CD14-positive monocyte (primary cell): ENCODE data around the gene INS. TPM values are rescaled to one million over a fixed set of nuclear protein-coding genes. Genes with fewer than 3 reads are reported as not detected.

Experiments used
- DNase-seq, 3 donors: peaks; one replicate each; pipeline ENCODE4 v3.0.0-alpha.2; 2011 to 2022
- H2AFZ ChIP-seq: 2 replicates; pipeline ENCODE4 v1.6.0; 2012; ENCODE audit warnings: mild to moderate bottlenecking, low read depth, low read length, inconsistent platforms; ENCODE audit not compliant: insufficient read depth, poor library complexity, severe bottlenecking
- H3K27ac ChIP-seq, 2 donors: 1 replicate in 1 of 2; 2 replicates in 1 of 2; pipeline ENCODE4 v1.5.1; 2012 to 2013; ENCODE audit warnings: low read length in 2 of 2, control low read depth in 1 of 2, inconsistent platforms in 1 of 2, low read depth in 1 of 2, mild to moderate bottlenecking in 1 of 2
- H3K27me3 ChIP-seq, 2 donors: one replicate each; pipeline versions ENCODE4 v1.6.0 to v1.6.1; 2011 to 2013; ENCODE audit warnings: low read length in 2 of 2; ENCODE audit not compliant: control insufficient read depth in 2 of 2, insufficient read depth in 2 of 2
- H3K36me3 ChIP-seq, 2 donors: replicated peaks in 1 of 2; 1 replicate in 1 of 2; 2 replicates in 1 of 2; pipeline versions ENCODE4 v1.5.1 to v1.6.1; 2012 to 2013; ENCODE audit warnings: low read length in 2 of 2, control low read depth in 1 of 2, inconsistent platforms in 1 of 2, mild to moderate bottlenecking in 1 of 2; ENCODE audit not compliant: insufficient read depth in 2 of 2, control insufficient read depth in 1 of 2
- H3K4me1 ChIP-seq, 2 donors: 1 replicate in 1 of 2; 2 replicates in 1 of 2; pipeline versions ENCODE4 v1.5.1 to v1.6.1; 2012 to 2013; ENCODE audit warnings: low read length in 2 of 2, control low read depth in 1 of 2, inconsistent platforms in 1 of 2, mild to moderate bottlenecking in 1 of 2, moderate library complexity in 1 of 2; ENCODE audit not compliant: insufficient read depth in 2 of 2, control insufficient read depth in 1 of 2
- H3K4me2 ChIP-seq: replicated peaks from 2 replicates; pipeline ENCODE3; 2012; ENCODE audit warnings: low read length, moderate library complexity, mild to moderate bottlenecking; ENCODE audit not compliant: poor library complexity, severe bottlenecking; ENCODE audit errors: extremely low read depth
- H3K4me3 ChIP-seq, 3 experiments: fragments of 200-600 bp in 1 of 3; sonication (generic) in 1 of 3; replicated peaks in 1 of 3; 1 replicate in 2 of 3; 2 replicates in 1 of 3; pipeline ENCODE4 v1.5.1; 2011 to 2013; ENCODE audit warnings: low read length in 3 of 3, mild to moderate bottlenecking in 3 of 3, control low read depth in 2 of 3, low read depth in 2 of 3, inconsistent platforms in 1 of 3, moderate library complexity in 1 of 3
- H3K79me2 ChIP-seq: 2 replicates; pipeline ENCODE4 v1.6.0; 2012; ENCODE audit warnings: mild to moderate bottlenecking, control low read depth, inconsistent platforms, low read length, moderate library complexity; ENCODE audit not compliant: insufficient read depth
- H3K9ac ChIP-seq: 2 replicates; pipeline ENCODE4 v1.6.0; 2017; ENCODE audit warnings: low read length, mild to moderate bottlenecking; ENCODE audit not compliant: insufficient read depth, poor library complexity, severe bottlenecking
- H3K9me3 ChIP-seq, 2 donors: replicated peaks in 1 of 2; 1 replicate in 1 of 2; 2 replicates in 1 of 2; pipeline versions ENCODE4 v1.5.1 to v1.6.1; 2012 to 2013; ENCODE audit warnings: low read length in 2 of 2, control low read depth in 1 of 2; ENCODE audit not compliant: control insufficient read depth in 1 of 2, insufficient read depth in 1 of 2
- H4K20me1 ChIP-seq: 2 replicates; pipeline ENCODE4 v1.6.0; 2012; ENCODE audit warnings: mild to moderate bottlenecking, low read length, control low read depth, moderate library complexity; ENCODE audit not compliant: insufficient read depth
- H3K27ac Mint-ChIP-seq, 7 donors: one replicate each; pipeline ENCODE4 v1.8.0; 2020; ENCODE audit warnings: mild to moderate bottlenecking in 7 of 7, mixed read lengths in 7 of 7, moderate library complexity in 6 of 7, inconsistent platforms in 2 of 7
- H3K27me3 Mint-ChIP-seq, 3 donors: one replicate each; pipeline ENCODE4 v1.8.0; 2021 to 2022; ENCODE audit warnings: low read depth in 3 of 3, mild to moderate bottlenecking in 3 of 3, mixed read lengths in 3 of 3, moderate library complexity in 3 of 3, inconsistent platforms in 1 of 3
- H3K36me3 Mint-ChIP-seq, 2 donors: one replicate each; pipeline ENCODE4 v1.8.0; 2020; ENCODE audit warnings: mixed read lengths in 2 of 2, inconsistent platforms in 1 of 2, mild to moderate bottlenecking in 1 of 2
- H3K4me1 Mint-ChIP-seq: one replicate; pipeline ENCODE4 v1.8.0; 2020; ENCODE audit warnings: mild to moderate bottlenecking, mixed read lengths
- H3K4me3 Mint-ChIP-seq, 2 donors: one replicate each; pipeline ENCODE4 v1.8.0; 2020; ENCODE audit warnings: mild to moderate bottlenecking in 2 of 2, mixed read lengths in 2 of 2, moderate library complexity in 1 of 2
- H3K9me3 Mint-ChIP-seq, 7 donors: one replicate each; pipeline ENCODE4 v1.8.0; 2020 to 2022; ENCODE audit warnings: mixed read lengths in 7 of 7, mild to moderate bottlenecking in 6 of 7, moderate library complexity in 6 of 7, inconsistent platforms in 2 of 7
- WGBS: methylation state at CpG from one replicate; pipeline ENCODE4 v1.1.5; 2013; ENCODE audit warnings: missing lambda C conversion rate; ENCODE audit not compliant: insufficient coverage; 5-methylcytosine and 5-hydroxymethylcytosine counted together
- intact Hi-C, 2 donors: fragments of 100-400 bp; cut with micrococcal nuclease; formaldehyde crosslinking; loops; one replicate each; pipeline versions ENCODE4 v1.15.0 to v1.15.1; 2023
- polyA plus RNA-seq, 3 donors: library from polyadenylated mRNA; depleted of rRNA in 1 of 3; unstranded in 2 of 3; stranded (reverse) in 1 of 3; fragments of 300-500 nt in 2 of 3; fragments of >200 nt in 1 of 3; fragmentation: Illumina TruSeq in 2 of 3; gene quantifications; 1 replicate in 2 of 3; 2 replicates in 1 of 3; pipeline ENCODE4 v1.2.3, GENCODE V29; 2012 to 2021
- TF ChIP-seq, protein P1 (sequence below): fragments of 200-600 bp; IDR thresholded peaks from one replicate; pipeline ENCODE4 v1.8.0; 2022; ENCODE audit warnings: antibody characterized with exemption, mild to moderate bottlenecking

Gene INS
- polyA plus RNA-seq, 3 donors = not detected

DNA sequence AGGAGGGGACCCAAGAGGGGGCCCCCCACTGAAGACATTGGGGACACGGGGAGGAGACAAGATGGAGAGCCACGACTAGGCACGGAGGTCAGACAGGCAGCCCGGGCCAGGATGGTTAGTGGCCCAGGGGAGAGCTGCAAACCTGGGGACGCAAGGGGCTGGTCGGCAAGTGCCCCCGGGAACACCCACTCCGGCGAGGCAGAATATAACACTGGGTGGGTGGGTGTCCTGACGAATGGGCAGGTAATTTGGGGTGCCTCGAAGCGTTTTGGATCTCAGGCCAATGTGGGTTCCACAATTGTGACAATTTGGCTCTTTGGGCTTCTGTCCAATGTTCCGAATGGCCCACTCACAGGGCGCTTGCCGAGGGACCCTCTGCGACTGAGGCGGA lies 31.7 kb downstream of the INS start:
- H3K4me1 ChIP-seq = no peaks in the 10 kb centered on the region
- no peak overlapping the region for H2AFZ ChIP-seq
- no peak for DNase-seq
- WGBS = 90% methylated on average over 16 of the region's 17 CpGs
- TF ChIP-seq, protein P1, sequence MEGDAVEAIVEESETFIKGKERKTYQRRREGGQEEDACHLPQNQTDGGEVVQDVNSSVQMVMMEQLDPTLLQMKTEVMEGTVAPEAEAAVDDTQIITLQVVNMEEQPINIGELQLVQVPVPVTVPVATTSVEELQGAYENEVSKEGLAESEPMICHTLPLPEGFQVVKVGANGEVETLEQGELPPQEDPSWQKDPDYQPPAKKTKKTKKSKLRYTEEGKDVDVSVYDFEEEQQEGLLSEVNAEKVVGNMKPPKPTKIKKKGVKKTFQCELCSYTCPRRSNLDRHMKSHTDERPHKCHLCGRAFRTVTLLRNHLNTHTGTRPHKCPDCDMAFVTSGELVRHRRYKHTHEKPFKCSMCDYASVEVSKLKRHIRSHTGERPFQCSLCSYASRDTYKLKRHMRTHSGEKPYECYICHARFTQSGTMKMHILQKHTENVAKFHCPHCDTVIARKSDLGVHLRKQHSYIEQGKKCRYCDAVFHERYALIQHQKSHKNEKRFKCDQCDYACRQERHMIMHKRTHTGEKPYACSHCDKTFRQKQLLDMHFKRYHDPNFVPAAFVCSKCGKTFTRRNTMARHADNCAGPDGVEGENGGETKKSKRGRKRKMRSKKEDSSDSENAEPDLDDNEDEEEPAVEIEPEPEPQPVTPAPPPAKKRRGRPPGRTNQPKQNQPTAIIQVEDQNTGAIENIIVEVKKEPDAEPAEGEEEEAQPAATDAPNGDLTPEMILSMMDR = no peak
- Mint-ChIP-seq H3K9me3 (peaks cover 0 to 13% (median 6%) of the 10 kb centered on the region in 7 donors), H3K27me3 (peaks cover 28 to 40% (median 32%) of the 10 kb centered on the region in 3 donors), H3K4me3 (no peak overlapping the region), H3K4me1 (no peaks in the 10 kb centered on the region), H3K36me3 (no peaks in the 10 kb centered on the region), H3K27ac (no peak overlapping the region)
- peaks cover 0 to 8% of the 10 kb centered on the region in 2 donors for H3K27me3 ChIP-seq
- H3K79me2 ChIP-seq = no peaks in the 10 kb centered on the region
- intact Hi-C loops = no loop called here
- no peak overlapping the region for H3K9ac ChIP-seq
- H3K27ac ChIP-seq = no peak overlapping the region
- H3K9me3 ChIP-seq = no peaks in the 10 kb centered on the region
- H3K4me3 ChIP-seq = no peak overlapping the region
- no peaks in the 10 kb centered on the region for H3K36me3 ChIP-seq
- no peaks in the 10 kb centered on the region for H4K20me1 ChIP-seq
- no peak overlapping the region for H3K4me2 ChIP-seq

DNA sequence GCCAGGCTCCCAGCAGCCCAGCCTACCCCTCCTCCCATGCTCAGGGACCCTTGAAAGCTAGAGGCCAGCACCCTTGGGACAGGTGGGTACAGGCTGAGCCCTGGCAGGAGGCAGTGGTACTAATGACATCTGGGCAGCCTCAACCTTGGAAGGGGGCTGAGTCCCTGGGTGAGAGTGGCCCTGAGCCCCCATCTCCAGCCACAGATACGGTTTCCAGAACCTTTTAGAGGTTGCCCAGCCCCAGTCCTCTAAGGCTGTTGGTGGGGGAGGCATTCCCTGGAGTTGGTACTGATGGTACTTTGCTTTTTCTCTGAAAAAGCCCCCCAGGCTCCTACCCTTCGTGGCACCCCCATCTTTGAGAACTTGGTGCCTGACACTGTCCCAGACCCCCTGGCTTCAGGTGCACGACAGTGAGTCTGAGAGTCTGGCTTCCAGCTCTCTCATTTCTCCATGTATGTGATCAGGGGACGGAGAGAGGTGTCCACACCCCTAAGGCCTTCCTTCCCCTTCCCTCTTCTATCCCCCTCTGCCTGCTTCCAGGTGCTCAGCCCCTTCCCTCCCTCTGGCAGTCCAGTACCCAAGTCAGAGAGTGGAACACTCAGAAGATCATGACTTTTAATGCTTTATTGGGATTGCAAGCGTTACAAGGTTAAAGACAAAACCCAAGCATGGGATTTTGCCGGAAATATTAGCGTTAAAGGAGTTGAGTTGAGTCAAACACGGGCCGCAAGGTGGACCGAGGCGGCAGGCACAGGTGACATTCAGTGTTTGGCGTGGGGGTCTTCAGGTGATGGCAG lies 32.3 kb downstream of the INS start:
- Histone ChIP-seq H3K4me2 (no peak overlapping the region), H3K4me3 (no peak overlapping the region), H3K4me1 (no peaks in the 10 kb centered on the region), H3K36me3 (no peaks in the 10 kb centered on the region), H3K27ac (no peak overlapping the region), H3K9me3 (no peaks in the 10 kb centered on the region), H3K9ac (no peak overlapping the region), H3K79me2 (no peaks in the 10 kb centered on the region), H4K20me1 (no peaks in the 10 kb centered on the region), H2AFZ (no peak overlapping the region), H3K27me3 (peaks cover 0 to 3% of the 10 kb centered on the region in 2 donors)
- H3K4me1 Mint-ChIP-seq = no peaks in the 10 kb centered on the region
- no peak for DNase-seq
- peaks cover 0 to 13% (median 6%) of the 10 kb centered on the region in 7 donors for H3K9me3 Mint-ChIP-seq
- intact Hi-C loops = no loop called here
- H3K27me3 Mint-ChIP-seq = peaks cover 26 to 34% (median 29%) of the 10 kb centered on the region in 3 donors
- TF ChIP-seq, protein P1 = no peak
- H3K27ac Mint-ChIP-seq = no peak overlapping the region
- WGBS = 95% methylated on average over 8 of the region's 12 CpGs
- no peaks in the 10 kb centered on the region for H3K36me3 Mint-ChIP-seq
- H3K4me3 Mint-ChIP-seq = no peak overlapping the region
